Spinal cord (tissue), 10 donors: Measurements from ENCODE around the gene RPS6KB1. TPM values are rescaled to one million over a fixed set of nuclear protein-coding genes. Genes with fewer than 3 reads are reported as not detected.
"Not testable (repeated sequence)": the region's sequence is repeated elsewhere in the genome, so short reads cannot be mapped to it uniquely, and the experiment has no call there.

Experiments
- DNase-seq, 6 donors: peaks; one replicate each; pipeline versions ENCODE4 v3.0.0 to v3.0.0-alpha.2; 2013 to 2015; ENCODE audit warnings: low spot score in 6 of 6, low read depth in 4 of 6
- H3K27ac ChIP-seq: one replicate; pipeline ENCODE4 v1.5.1; 2013; ENCODE audit warnings: low read depth, low read length, control low read depth
- H3K27me3 ChIP-seq: one replicate; pipeline ENCODE4 v1.6.1; 2013; ENCODE audit warnings: low read length; ENCODE audit not compliant: control insufficient read depth, insufficient read depth
- H3K36me3 ChIP-seq: one replicate; pipeline ENCODE4 v1.6.1; 2013; ENCODE audit warnings: low read length; ENCODE audit not compliant: control insufficient read depth, insufficient read depth
- H3K4me1 ChIP-seq: one replicate; pipeline ENCODE4 v1.6.1; 2013; ENCODE audit warnings: low read length; ENCODE audit not compliant: control insufficient read depth, insufficient read depth
- H3K4me3 ChIP-seq: one replicate; pipeline ENCODE4 v1.5.1; 2013; ENCODE audit warnings: low read depth, low read length, control low read depth
- H3K9me3 ChIP-seq: one replicate; pipeline ENCODE4 v1.6.1; 2013; ENCODE audit warnings: low read length; ENCODE audit not compliant: control insufficient read depth, insufficient read depth
- WGBS: methylation state at CpG from one replicate; pipeline ENCODE4 v1.1.5; 2013; ENCODE audit warnings: missing lambda C conversion rate; ENCODE audit not compliant: insufficient coverage; 5-methylcytosine and 5-hydroxymethylcytosine counted together
- polyA plus RNA-seq, 2 donors: library from polyadenylated mRNA; unstranded; fragments of 120-200 nt; gene quantifications; one replicate each; pipeline ENCODE4 v1.2.1, GENCODE V29; 2013; ENCODE audit not compliant: insufficient read length in 2 of 2
- total RNA-seq, 2 donors: library from RNA; depleted of rRNA in 1 of 2; stranded (reverse); fragments of 120-200 nt in 1 of 2; fragments of >200 nt in 1 of 2; gene quantifications; one replicate each; pipeline versions ENCODE4 v1.2.3 to v1.2.4, GENCODE V29; 2013 to 2014
- donor health status: healthy.

RPS6KB1 gene
- total and polyA plus RNA-seq, 4 donors: 29.2 to 41.6 (median 31.6) TPM

GRCh38 chr17:59962739-59963318, 69.9 kb downstream of the RPS6KB1 start:
- H3K27ac ChIP-seq: no peak overlapping the region
- H3K9me3 ChIP-seq: no peaks in the 10 kb centered on the region
- H3K4me3 ChIP-seq: no peak overlapping the region
- peaks cover 14% of the 10 kb centered on the region for H3K4me1 ChIP-seq
- H3K36me3 ChIP-seq: no peaks in the 10 kb centered on the region
- no peaks in the 10 kb centered on the region for H3K27me3 ChIP-seq
- WGBS: 86% methylated on average over 6 of the region's 6 CpGs
- no peak for DNase-seq

- 0% methylated on average over 12 of the region's 21 CpGs for WGBS
- DNase-seq: peak; percentile 31 to 81 (median 59)
- H3K27ac ChIP-seq: peak overlapping the region; percentile 96
Observed at GRCh38 chr17:59963738-59964481, 71.0 kb downstream of the RPS6KB1 start.

GRCh38 chr17:59964482-59965328, 71.8 kb downstream of the RPS6KB1 start, which contains the start of gene RNFT1:
Gene RNFT1 (minus strand): TSS chr17:59964740. CDS start chr17:59964663, 77 bp downstream.
- WGBS: 0% methylated on average over 62 of the region's 67 CpGs
- peak; percentile 80 to 97 (median 88) for DNase-seq

More at GRCh38 chr17:59963738-59964481, 71.0 kb downstream of the RPS6KB1 start:
- H3K4me3 ChIP-seq: peak overlapping the region; percentile 88
- no peaks in the 10 kb centered on the region for H3K27me3 ChIP-seq
- H3K4me1 ChIP-seq: peaks cover 14% of the 10 kb centered on the region
- no peaks in the 10 kb centered on the region for H3K36me3 ChIP-seq
- no peaks in the 10 kb centered on the region for H3K9me3 ChIP-seq

GRCh38 chr17:59971771-59972170, 78.8 kb downstream of the RPS6KB1 start:
- not testable (repeated sequence) for DNase-seq, H3K4me3 ChIP-seq, H3K27me3 ChIP-seq, H3K4me1 ChIP-seq, H3K9me3 ChIP-seq, H3K27ac ChIP-seq, H3K36me3 ChIP-seq
- no CpG with 5 or more reads among the region's 2 CpGs for WGBS

More at GRCh38 chr17:59964482-59965328, 71.8 kb downstream of the RPS6KB1 start, which contains the start of gene RNFT1:
- Histone ChIP-seq H3K9me3 (no peaks in the 10 kb centered on the region), H3K27me3 (no peaks in the 10 kb centered on the region), H3K36me3 (no peaks in the 10 kb centered on the region), H3K4me1 (peaks cover 14% of the 10 kb centered on the region), H3K27ac (peak within 1 kb of the TSS; percentile 96), H3K4me3 (peak within 1 kb of the TSS; percentile 88)

GRCh38 chr17:59972778-59973177, 79.9 kb downstream of the RPS6KB1 start:
- peak in 1 of 6 donors; percentile 4 for DNase-seq
- no peak overlapping the region for H3K27ac ChIP-seq
- no peaks in the 10 kb centered on the region for H3K27me3 ChIP-seq
- no CpG with 5 or more reads among the region's 1 CpG for WGBS
- no peaks in the 10 kb centered on the region for H3K9me3 ChIP-seq
- H3K4me1 ChIP-seq: no peaks in the 10 kb centered on the region
- H3K4me3 ChIP-seq: no peak overlapping the region
- no peaks in the 10 kb centered on the region for H3K36me3 ChIP-seq

GRCh38 chr17:59973483-59973882, 80.6 kb downstream of the RPS6KB1 start:
- H3K36me3 ChIP-seq, H3K27ac ChIP-seq, H3K4me1 ChIP-seq, H3K27me3 ChIP-seq, H3K4me3 ChIP-seq, DNase-seq, H3K9me3 ChIP-seq: not testable (repeated sequence)
- 89% methylated on average over 7 of the region's 8 CpGs for WGBS

GRCh38 chr17:59975166-59975565, 82.2 kb downstream of the RPS6KB1 start:
- H3K27ac ChIP-seq, H3K4me3 ChIP-seq, H3K36me3 ChIP-seq, H3K4me1 ChIP-seq, H3K27me3 ChIP-seq, DNase-seq, H3K9me3 ChIP-seq: not testable (repeated sequence)
- 63% methylated on average over 1 of the region's 6 CpGs for WGBS

GRCh38 chr17:59996608-59997007, 103.7 kb downstream of the RPS6KB1 start:
- not testable (repeated sequence) for H3K4me1 ChIP-seq, H3K36me3 ChIP-seq, H3K27me3 ChIP-seq, H3K9me3 ChIP-seq, H3K4me3 ChIP-seq, H3K27ac ChIP-seq, DNase-seq
- no CpG with 5 or more reads among the region's 3 CpGs for WGBS
